BLaER1 (cell line): ENCODE measurements around the gene LBH.

Experiments
- H3K27ac ChIP-seq: shearing (Covaris generic); formaldehyde crosslinking; 2 replicates; pipeline ENCODE4 v1.8.1; 2022
- H3K27me3 ChIP-seq: shearing (Covaris generic); formaldehyde crosslinking; 2 replicates; pipeline ENCODE4 v1.8.1; 2022
- H3K36me3 ChIP-seq: shearing (Covaris generic); formaldehyde crosslinking; 2 replicates; pipeline ENCODE4 v1.8.1; 2022
- H3K4me1 ChIP-seq: shearing (Covaris generic); formaldehyde crosslinking; 2 replicates; pipeline ENCODE4 v1.8.1; 2022
- H3K4me2 ChIP-seq: shearing (Covaris generic); formaldehyde crosslinking; 2 replicates; pipeline ENCODE4 v1.8.1; 2022
- H3K4me3 ChIP-seq: shearing (Covaris generic); formaldehyde crosslinking; 2 replicates; pipeline ENCODE4 v1.8.1; 2022
- H3K9ac ChIP-seq: shearing (Covaris generic); formaldehyde crosslinking; 2 replicates; pipeline ENCODE4 v1.8.1; 2022
- H3K9me3 ChIP-seq: shearing (Covaris generic); formaldehyde crosslinking; 2 replicates; pipeline ENCODE4 v1.8.1; 2022
- H4K20me1 ChIP-seq: shearing (Covaris generic); formaldehyde crosslinking; 2 replicates; pipeline ENCODE4 v1.8.1; 2022
- Cebpa-rat ChIP-seq: shearing (Covaris generic); IDR thresholded peaks from 2 replicates; pipeline ENCODE4 v1.8.1; 2022

LBH gene

DNA sequence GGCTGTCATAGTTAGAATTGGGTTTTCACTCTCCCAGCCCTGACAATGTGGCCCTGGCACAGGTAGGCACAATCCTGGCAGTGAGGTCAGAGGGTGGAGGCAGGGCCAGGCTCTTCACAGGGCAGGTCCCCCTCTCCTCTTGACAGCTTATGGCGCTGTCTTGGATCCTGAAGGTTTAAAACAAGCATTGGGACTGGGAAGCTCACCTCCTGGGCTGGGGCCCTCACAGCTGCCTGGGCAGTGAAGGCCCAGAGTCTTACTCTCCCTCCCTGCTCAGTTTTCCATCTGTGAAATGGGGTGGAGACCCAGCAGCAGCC, 23.3 kb downstream of the LBH start:
- Histone ChIP-seq H3K27ac (no peak overlapping the region), H3K27me3 (no peaks in the 10 kb centered on the region), H3K9me3 (no peaks in the 10 kb centered on the region), H3K36me3 (peaks cover 81% of the 10 kb centered on the region), H3K4me1 (peaks cover 21% of the 10 kb centered on the region), H4K20me1 (peaks cover 54% of the 10 kb centered on the region), H3K4me2 (no peak overlapping the region), H3K4me3 (no peak overlapping the region), H3K9ac (no peak overlapping the region)
- TF ChIP-seq Cebpa-rat = no peak

- Histone ChIP-seq H3K4me2 (no peak overlapping the region), H3K4me1 (peaks cover 17% of the 10 kb centered on the region)
These were observed 23.7 kb downstream of the LBH start for GRCh38 chr2:30255026-30255425.

DNA sequence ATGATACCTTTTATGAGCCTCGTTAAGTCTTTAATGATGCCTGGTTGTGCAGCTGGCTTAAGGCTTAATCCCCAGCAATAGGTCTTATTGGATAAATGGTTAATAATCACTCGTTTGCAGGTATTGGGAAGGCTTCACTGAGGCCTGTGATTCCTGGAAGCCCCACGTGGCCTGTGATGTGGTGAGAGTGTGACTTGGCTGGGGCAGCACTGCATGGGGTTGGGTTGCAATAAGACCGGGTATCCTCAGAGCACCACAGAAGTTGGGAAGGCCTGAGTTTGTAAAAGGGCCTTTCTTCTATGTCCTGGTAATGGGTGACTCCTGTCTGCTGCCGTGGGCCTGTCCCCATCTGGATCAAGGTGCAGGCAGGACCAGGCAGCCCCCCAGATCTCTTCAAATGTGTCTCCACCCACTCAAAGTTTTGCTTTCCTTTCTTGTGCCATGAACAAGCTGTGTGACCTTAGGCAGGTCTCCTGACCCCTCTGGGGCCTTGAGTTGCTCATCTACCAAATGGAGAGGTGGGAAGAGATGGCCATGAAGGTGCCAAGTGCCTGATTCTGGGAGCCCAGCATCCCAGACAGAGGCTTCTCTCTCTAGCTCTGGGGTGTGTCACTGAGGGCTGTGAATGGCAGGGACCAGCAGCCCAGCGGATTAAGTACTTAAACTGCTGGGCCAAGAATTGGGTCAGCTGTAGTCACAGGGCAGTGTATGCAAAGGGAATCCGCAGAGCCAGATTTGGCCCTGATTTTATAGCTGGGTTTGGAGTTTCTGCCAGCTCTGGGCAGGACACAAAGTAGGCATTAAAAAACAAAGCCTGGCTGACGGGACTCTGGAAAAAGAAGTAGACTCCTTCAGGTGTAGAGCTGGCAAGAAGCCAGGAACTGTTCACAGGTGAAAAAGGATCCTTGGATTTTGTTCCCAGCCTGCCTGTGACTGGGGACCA, 24.4 kb downstream of the LBH start:
- TF ChIP-seq Cebpa-rat = no peak
- H3K27ac ChIP-seq = no peak overlapping the region

More at GRCh38 chr2:30255026-30255425, 23.7 kb downstream of the LBH start:
- Histone ChIP-seq H3K27me3 (no peaks in the 10 kb centered on the region), H3K9ac (no peak overlapping the region), H3K9me3 (no peaks in the 10 kb centered on the region), H4K20me1 (peaks cover 51% of the 10 kb centered on the region), H3K27ac (no peak overlapping the region), H3K4me3 (no peak overlapping the region), H3K36me3 (peaks cover 81% of the 10 kb centered on the region)
- TF ChIP-seq Cebpa-rat = no peak

GRCh38 chr2:30257266-30258214, 26.2 kb downstream of the LBH start:
- no peak overlapping the region for H3K9ac ChIP-seq
- peaks cover 70% of the 10 kb centered on the region for H3K36me3 ChIP-seq
- H3K4me2 ChIP-seq = no peak overlapping the region
- no peak overlapping the region for H3K27ac ChIP-seq
- H3K4me3 ChIP-seq = no peak overlapping the region
- TF ChIP-seq Cebpa-rat = no peak
- peaks cover 14% of the 10 kb centered on the region for H3K4me1 ChIP-seq
- H3K27me3 ChIP-seq = no peaks in the 10 kb centered on the region
- peaks cover 43% of the 10 kb centered on the region for H4K20me1 ChIP-seq
- H3K9me3 ChIP-seq = peaks cover 9% of the 10 kb centered on the region

More for the DNA sequence above, 24.4 kb downstream of the LBH start:
- no peak overlapping the region for H3K4me3 ChIP-seq
- peaks cover 14% of the 10 kb centered on the region for H3K4me1 ChIP-seq
- H3K27me3 ChIP-seq = no peaks in the 10 kb centered on the region
- H4K20me1 ChIP-seq = peaks cover 44% of the 10 kb centered on the region
- H3K9me3 ChIP-seq = no peaks in the 10 kb centered on the region
- no peak overlapping the region for H3K4me2 ChIP-seq
- H3K36me3 ChIP-seq = peaks cover 81% of the 10 kb centered on the region
- no peak overlapping the region for H3K9ac ChIP-seq

- Histone ChIP-seq H3K4me1 (no peaks in the 10 kb centered on the region), H4K20me1 (peaks cover 28% of the 10 kb centered on the region), H3K27ac (no peak overlapping the region), H3K4me3 (no peak overlapping the region), H3K36me3 (peaks cover 67% of the 10 kb centered on the region), H3K27me3 (no peaks in the 10 kb centered on the region), H3K9me3 (peaks cover 10% of the 10 kb centered on the region), H3K4me2 (no peak overlapping the region), H3K9ac (no peak overlapping the region)
- no peak for TF ChIP-seq Cebpa-rat
These were observed 27.7 kb downstream of the LBH start for GRCh38 chr2:30259071-30259470.

- Histone ChIP-seq H3K27ac (no peak overlapping the region), H3K9me3 (peaks cover 10% of the 10 kb centered on the region), H3K27me3 (no peaks in the 10 kb centered on the region), H3K36me3 (peaks cover 60% of the 10 kb centered on the region), H3K4me1 (no peaks in the 10 kb centered on the region), H3K4me3 (no peak overlapping the region), H4K20me1 (peaks cover 21% of the 10 kb centered on the region), H3K9ac (no peak overlapping the region), H3K4me2 (no peak overlapping the region)
- no peak for TF ChIP-seq Cebpa-rat
These were observed 28.7 kb downstream of the LBH start for GRCh38 chr2:30259827-30260679.

GRCh38 chr2:30260941-30261340, 29.6 kb downstream of the LBH start:
- TF ChIP-seq Cebpa-rat = no peak
- Histone ChIP-seq H3K36me3 (peaks cover 51% of the 10 kb centered on the region), H3K9me3 (peaks cover 10% of the 10 kb centered on the region), H3K27ac (no peak overlapping the region), H3K4me1 (peaks cover 8% of the 10 kb centered on the region), H3K4me3 (no peak overlapping the region), H3K9ac (no peak overlapping the region), H3K4me2 (no peak overlapping the region), H4K20me1 (peaks cover 12% of the 10 kb centered on the region; the same call in 1 of the 2 replicates), H3K27me3 (no peaks in the 10 kb centered on the region)

- Histone ChIP-seq H3K9ac (no peak overlapping the region), H4K20me1 (0 out of 2 replicates have a peak, but pooled peaks cover 4% of the 10 kb centered on the region), H3K4me3 (no peak overlapping the region), H3K36me3 (peaks cover 43% of the 10 kb centered on the region), H3K4me1 (peaks cover 16% of the 10 kb centered on the region), H3K9me3 (peaks cover 10% of the 10 kb centered on the region), H3K4me2 (no peak overlapping the region), H3K27me3 (no peaks in the 10 kb centered on the region), H3K27ac (no peak overlapping the region)
- TF ChIP-seq Cebpa-rat = no peak
These were observed 30.4 kb downstream of the LBH start for GRCh38 chr2:30261695-30262211.

DNA sequence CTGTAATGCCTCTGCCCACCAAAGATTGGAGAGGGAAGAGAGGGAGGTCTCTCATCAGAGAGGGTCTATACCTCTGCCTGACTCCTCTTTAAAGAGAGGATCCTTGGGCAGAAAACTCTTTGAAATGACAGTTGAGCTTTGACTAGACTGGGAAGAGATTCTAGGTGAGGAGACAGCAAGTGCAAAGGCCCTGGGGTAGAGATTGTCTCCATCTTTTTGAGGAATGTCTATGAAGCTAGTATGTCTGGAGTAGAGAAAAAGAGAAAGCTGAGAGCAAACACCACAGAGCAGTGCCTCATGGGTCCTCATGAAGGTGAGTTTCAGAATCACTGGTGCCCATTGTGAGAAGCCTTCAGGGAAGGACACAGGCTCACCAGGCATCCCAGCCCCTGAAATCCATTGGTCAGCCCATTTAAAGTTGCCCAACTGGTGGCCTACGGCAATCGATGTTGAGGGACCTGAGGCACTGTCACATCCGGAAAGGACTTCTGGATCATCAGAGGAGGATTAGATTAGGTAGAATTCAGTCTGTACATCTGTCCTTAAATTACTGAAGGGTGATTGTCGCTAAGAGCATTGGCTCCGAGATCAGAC, 31.5 kb downstream of the LBH start:
- H3K4me2 ChIP-seq = no peak overlapping the region
- H3K4me1 ChIP-seq = peaks cover 25% of the 10 kb centered on the region
- H3K36me3 ChIP-seq = peaks cover 32% of the 10 kb centered on the region
- TF ChIP-seq Cebpa-rat = no peak
- no peaks in the 10 kb centered on the region for H4K20me1 ChIP-seq
- H3K4me3 ChIP-seq = no peak overlapping the region
- H3K27ac ChIP-seq = no peak overlapping the region
- peaks cover 10% of the 10 kb centered on the region for H3K9me3 ChIP-seq
- no peaks in the 10 kb centered on the region for H3K27me3 ChIP-seq
- no peak overlapping the region for H3K9ac ChIP-seq
